KMS-11 (cell line): ENCODE data around the gene CACNA1D.
A peak's percentile ranks its signal among the peaks of the same experiment; 100 is the strongest.

Experiments used
- H2AFZ ChIP-seq: fragments of 200-600 bp; sonication (generic); 2 replicates; pipeline ENCODE4 v1.6.1; 2016; ENCODE audit warnings: antibody characterized with exemption, mixed run types, low read depth
- H3K27ac ChIP-seq: fragments of 200-600 bp; sonication (generic); 2 replicates; pipeline ENCODE4 v1.6.1; 2016; ENCODE audit warnings: mild to moderate bottlenecking, mixed run types
- H3K27me3 ChIP-seq: fragments of 200-600 bp; sonication (generic); 2 replicates; pipeline ENCODE4 v1.6.1; 2017; ENCODE audit warnings: mild to moderate bottlenecking, low read depth, mixed run types, moderate library complexity; ENCODE audit not compliant: insufficient read depth
- H3K36me3 ChIP-seq: fragments of 200-600 bp; sonication (generic); 2 replicates; pipeline ENCODE4 v1.6.1; 2017; ENCODE audit warnings: mild to moderate bottlenecking, mixed run types; ENCODE audit not compliant: insufficient read depth
- H3K4me1 ChIP-seq: fragments of 200-600 bp; sonication (generic); 2 replicates; pipeline ENCODE4 v1.6.1; 2016; ENCODE audit warnings: mild to moderate bottlenecking, low read depth, mixed run types; ENCODE audit not compliant: poor library complexity, severe bottlenecking
- H3K4me2 ChIP-seq: fragments of 200-600 bp; sonication (generic); 2 replicates; pipeline ENCODE4 v1.7.0; 2016; ENCODE audit warnings: mild to moderate bottlenecking, mixed run types
- H3K4me3 ChIP-seq: fragments of 200-600 bp; sonication (generic); IDR thresholded peaks from 2 replicates; pipeline ENCODE4 v1.6.1; 2017; ENCODE audit warnings: low read depth, low read length, mixed read lengths; ENCODE audit not compliant: insufficient read depth
- H3K79me2 ChIP-seq: fragments of 200-600 bp; sonication (generic); 2 replicates; pipeline ENCODE4 v1.6.1; 2016; ENCODE audit warnings: low read depth, mixed run types; ENCODE audit not compliant: insufficient read depth
- H3K9ac ChIP-seq: fragments of 200-600 bp; sonication (generic); 2 replicates; pipeline ENCODE4 v1.6.1; 2016; ENCODE audit warnings: mild to moderate bottlenecking, mixed run types
- H4K20me1 ChIP-seq: fragments of 200-600 bp; sonication (generic); 2 replicates; pipeline ENCODE4 v1.6.1; 2016; ENCODE audit warnings: mild to moderate bottlenecking, mixed run types; ENCODE audit not compliant: insufficient read depth
- TF ChIP-seq, protein P1 (sequence below): fragments of 200-600 bp; sonication (generic); conservative IDR thresholded peaks from 2 replicates; pipeline ENCODE4 v1.6.1; 2017; ENCODE audit warnings: low read depth, mild to moderate bottlenecking, antibody characterized with exemption, low read length, moderate library complexity, mixed read lengths

The CACNA1D gene

DNA sequence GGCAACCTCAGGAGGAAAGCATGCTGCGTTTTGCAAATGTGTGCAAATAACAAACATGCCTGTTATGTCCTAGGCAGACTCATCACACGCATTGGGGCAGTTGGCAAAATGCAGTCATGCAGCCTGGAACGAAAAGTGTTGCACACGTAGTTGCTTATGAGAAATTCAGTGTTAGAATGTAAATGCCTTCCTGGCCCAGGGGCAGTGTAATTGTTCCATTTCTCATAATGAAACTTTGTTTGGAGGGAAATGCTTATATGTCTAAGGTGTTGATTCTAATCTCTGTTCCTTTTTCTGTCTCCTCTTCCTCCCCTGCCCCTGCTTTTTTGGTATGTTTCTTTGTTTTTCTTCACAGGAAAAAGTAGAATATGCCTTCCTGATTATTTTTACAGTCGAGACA is 156.0 kb downstream of the CACNA1D start:
- Histone ChIP-seq H3K4me3 (no peak overlapping the region), H3K79me2 (no peaks in the 10 kb centered on the region), H3K4me1 (no peaks in the 10 kb centered on the region), H2AFZ (no peak overlapping the region), H3K27me3 (no peaks in the 10 kb centered on the region), H3K36me3 (no peaks in the 10 kb centered on the region), H3K9ac (no peak overlapping the region), H3K4me2 (no peak overlapping the region), H4K20me1 (no peaks in the 10 kb centered on the region), H3K27ac (no peak overlapping the region)
- TF ChIP-seq, protein P1, sequence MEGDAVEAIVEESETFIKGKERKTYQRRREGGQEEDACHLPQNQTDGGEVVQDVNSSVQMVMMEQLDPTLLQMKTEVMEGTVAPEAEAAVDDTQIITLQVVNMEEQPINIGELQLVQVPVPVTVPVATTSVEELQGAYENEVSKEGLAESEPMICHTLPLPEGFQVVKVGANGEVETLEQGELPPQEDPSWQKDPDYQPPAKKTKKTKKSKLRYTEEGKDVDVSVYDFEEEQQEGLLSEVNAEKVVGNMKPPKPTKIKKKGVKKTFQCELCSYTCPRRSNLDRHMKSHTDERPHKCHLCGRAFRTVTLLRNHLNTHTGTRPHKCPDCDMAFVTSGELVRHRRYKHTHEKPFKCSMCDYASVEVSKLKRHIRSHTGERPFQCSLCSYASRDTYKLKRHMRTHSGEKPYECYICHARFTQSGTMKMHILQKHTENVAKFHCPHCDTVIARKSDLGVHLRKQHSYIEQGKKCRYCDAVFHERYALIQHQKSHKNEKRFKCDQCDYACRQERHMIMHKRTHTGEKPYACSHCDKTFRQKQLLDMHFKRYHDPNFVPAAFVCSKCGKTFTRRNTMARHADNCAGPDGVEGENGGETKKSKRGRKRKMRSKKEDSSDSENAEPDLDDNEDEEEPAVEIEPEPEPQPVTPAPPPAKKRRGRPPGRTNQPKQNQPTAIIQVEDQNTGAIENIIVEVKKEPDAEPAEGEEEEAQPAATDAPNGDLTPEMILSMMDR, result no peak

DNA sequence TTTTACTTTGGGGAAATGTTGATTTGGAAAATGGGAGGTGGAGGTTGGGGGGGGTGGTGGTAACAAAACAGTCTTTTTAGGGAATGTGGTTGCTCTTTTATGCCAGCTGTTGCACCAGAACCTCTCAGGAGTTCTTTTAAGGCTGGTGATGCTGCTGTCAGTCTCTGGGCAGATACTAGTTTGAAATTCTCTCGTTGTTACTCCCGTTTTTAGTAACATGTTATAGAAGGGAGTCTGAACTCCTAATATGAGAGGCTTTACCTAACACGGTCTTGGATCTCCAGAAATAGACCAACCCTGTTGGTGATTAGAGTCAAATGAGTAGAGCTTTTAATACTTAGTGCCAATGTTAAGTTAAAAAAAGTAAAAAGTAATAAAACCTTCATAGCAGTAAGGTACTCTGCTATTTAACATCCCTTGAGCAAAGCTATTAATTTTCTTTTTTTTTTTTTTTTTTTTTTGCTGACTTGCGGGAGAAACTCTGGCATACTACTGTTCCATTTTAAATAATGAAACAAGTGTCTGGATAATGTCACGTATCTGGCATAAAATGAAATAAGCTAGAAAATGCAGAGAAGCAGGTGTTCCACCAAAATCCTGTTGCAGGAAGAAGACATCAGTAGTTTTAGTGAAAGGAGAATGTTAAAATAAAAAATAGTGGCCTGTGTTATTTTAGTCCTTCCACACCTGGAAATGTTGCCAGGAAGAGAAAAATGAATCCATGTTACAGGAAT is 156.7 kb downstream of the CACNA1D start:
- Histone ChIP-seq H3K27me3 (no peaks in the 10 kb centered on the region), H3K36me3 (no peaks in the 10 kb centered on the region), H4K20me1 (no peaks in the 10 kb centered on the region), H3K4me2 (no peak overlapping the region), H2AFZ (no peak overlapping the region), H3K4me1 (no peaks in the 10 kb centered on the region), H3K9ac (no peak overlapping the region), H3K4me3 (no peak overlapping the region), H3K79me2 (no peaks in the 10 kb centered on the region), H3K27ac (no peak overlapping the region)
- TF ChIP-seq, protein P1, result no peak

DNA sequence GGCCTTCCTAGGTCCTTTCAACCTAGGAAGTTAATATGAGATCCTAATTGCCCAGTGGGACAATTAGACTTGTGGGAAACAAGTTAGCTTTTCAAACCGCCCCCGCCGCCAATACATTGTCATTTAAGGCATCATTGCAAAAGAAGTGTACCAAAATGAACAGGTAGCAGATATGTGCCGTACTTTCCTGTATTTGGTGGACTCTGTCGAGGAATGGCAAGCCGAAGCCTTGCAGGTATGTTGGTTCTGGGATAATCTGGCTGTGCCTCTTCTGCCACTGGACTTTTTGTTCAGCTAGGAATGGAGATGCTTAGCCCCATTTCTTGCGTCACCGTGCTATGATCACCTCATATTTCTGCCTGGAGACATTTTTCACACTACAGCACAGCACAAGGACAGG is 157.5 kb downstream of the CACNA1D start:
- Histone ChIP-seq H4K20me1 (no peaks in the 10 kb centered on the region), H3K36me3 (no peaks in the 10 kb centered on the region), H3K4me2 (no peak overlapping the region), H3K27ac (no peak overlapping the region), H3K27me3 (no peaks in the 10 kb centered on the region), H3K4me3 (no peak overlapping the region), H3K79me2 (no peaks in the 10 kb centered on the region), H2AFZ (no peak overlapping the region), H3K9ac (no peak overlapping the region), H3K4me1 (no peaks in the 10 kb centered on the region)
- TF ChIP-seq, protein P1, result no peak

DNA sequence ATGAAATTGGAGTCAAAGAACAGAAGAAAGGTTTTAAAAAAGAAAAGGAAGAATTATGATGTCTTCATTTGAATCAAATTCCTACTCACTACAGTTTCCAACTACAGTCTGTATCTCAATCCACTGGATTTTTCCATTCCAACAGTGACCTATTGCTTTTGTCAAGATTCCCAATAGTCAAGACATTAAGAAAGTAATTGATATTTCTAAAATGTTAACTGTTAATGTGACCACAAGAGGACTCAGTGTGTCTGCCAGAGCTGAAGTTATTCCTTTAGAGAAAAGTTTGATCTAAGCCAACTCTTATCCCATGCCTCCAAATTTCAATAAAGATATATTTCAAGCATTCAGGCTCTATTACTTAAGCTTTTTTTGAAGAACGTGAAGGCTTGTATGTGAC is 163.2 kb downstream of the CACNA1D start:
- Histone ChIP-seq H3K27ac (no peak overlapping the region), H3K4me1 (peaks cover 18% of the 10 kb centered on the region), H3K4me3 (no peak overlapping the region), H3K9ac (no peak overlapping the region), H2AFZ (0 out of 2 replicates have a peak overlapping the region, but pooled peaks have one; percentile 16), H3K4me2 (0 out of 2 replicates have a peak overlapping the region, but pooled peaks have one; percentile 34), H3K79me2 (no peaks in the 10 kb centered on the region), H3K27me3 (no peaks in the 10 kb centered on the region), H3K36me3 (no peaks in the 10 kb centered on the region), H4K20me1 (no peaks in the 10 kb centered on the region)
- TF ChIP-seq, protein P1, result no peak
